Measurements from ENCODE around the gene LIFR.
"Not testable (repeated sequence)": the region's sequence is repeated elsewhere in the genome, so short reads cannot be mapped to it uniquely, and the experiment has no call there.

LIFR gene, protein sequence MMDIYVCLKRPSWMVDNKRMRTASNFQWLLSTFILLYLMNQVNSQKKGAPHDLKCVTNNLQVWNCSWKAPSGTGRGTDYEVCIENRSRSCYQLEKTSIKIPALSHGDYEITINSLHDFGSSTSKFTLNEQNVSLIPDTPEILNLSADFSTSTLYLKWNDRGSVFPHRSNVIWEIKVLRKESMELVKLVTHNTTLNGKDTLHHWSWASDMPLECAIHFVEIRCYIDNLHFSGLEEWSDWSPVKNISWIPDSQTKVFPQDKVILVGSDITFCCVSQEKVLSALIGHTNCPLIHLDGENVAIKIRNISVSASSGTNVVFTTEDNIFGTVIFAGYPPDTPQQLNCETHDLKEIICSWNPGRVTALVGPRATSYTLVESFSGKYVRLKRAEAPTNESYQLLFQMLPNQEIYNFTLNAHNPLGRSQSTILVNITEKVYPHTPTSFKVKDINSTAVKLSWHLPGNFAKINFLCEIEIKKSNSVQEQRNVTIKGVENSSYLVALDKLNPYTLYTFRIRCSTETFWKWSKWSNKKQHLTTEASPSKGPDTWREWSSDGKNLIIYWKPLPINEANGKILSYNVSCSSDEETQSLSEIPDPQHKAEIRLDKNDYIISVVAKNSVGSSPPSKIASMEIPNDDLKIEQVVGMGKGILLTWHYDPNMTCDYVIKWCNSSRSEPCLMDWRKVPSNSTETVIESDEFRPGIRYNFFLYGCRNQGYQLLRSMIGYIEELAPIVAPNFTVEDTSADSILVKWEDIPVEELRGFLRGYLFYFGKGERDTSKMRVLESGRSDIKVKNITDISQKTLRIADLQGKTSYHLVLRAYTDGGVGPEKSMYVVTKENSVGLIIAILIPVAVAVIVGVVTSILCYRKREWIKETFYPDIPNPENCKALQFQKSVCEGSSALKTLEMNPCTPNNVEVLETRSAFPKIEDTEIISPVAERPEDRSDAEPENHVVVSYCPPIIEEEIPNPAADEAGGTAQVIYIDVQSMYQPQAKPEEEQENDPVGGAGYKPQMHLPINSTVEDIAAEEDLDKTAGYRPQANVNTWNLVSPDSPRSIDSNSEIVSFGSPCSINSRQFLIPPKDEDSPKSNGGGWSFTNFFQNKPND

DNA sequence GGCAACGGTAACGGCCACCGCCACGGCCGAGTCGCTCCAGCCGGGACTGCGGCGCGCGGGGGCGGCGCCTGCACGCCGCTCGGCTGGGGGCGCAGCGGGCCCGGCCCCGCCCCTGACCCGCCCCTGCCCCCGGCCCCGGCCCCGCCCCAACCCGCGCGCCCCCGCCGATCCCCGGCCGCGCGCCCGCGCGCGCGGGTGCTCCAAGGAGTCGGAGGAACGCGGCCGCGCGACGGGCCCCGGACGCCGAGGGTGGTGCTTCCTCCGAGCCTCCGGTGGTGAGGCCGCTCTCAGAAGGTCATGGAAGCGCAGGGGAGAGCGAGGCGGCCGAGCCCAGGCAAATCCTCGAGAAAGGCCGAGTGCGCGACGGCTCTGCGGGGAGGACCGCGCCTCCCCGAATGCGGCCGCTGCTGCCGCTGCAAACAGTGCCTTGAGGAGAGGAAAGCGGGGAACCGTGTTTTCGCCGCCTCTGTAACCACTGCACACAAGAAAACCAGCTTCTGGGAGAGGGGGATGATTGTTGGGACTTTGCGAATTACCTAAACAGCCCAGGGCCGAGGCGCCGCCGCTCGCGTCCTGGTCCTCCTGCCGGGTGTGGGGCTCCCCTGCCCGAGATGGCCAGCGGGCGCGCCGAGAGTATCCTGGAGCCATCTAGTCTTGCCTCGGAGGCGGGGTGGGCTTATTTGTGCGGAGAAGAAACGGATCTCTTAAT is at the start of gene LIFR:
TSS of gene LIFR (minus strand) at position 48 of the 709 bp plus-strand sequence. CDS start 25,999 bp downstream, outside the sequence.
- DNase-seq = peak; percentile 51

DNA sequence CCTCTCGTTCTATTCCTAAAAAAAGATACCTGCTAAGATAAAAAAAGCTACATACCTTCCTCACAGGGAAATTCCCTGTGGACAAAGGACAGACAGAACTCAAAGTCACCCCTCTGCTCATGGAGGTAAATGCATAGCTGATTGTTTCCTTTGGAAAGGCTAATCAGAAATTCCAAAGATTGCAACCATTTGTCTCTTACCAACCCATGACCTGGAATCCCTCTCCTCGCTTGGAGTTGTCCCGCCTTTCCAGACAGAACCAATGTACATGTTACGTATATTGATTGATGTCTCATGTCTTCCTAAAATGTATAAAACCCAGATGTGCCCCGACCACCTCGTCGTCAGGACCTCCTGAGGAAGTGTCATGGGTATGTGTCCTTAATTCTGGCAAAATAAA is 49.2 kb upstream of the LIFR start:
- DNase-seq = no peak

DNA sequence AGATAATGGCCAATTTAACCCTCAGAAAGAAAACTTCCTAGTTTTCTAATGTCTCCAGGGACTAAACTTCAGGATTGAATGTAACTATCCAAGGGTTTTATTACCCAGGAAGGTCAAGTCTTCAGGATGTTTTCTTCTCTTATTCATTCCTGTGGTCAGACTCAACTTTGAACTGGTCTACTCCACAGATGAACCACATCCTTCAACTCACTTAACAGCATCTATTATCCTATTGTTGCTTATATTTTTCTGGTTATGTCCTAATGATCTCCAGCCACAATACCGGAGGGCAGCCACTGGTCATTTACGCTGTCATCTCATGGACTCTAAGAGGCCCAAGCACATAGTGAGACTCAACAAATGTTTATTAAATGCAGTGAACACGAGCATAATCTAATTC is 47.2 kb upstream of the LIFR start:
- no peak for DNase-seq

DNA sequence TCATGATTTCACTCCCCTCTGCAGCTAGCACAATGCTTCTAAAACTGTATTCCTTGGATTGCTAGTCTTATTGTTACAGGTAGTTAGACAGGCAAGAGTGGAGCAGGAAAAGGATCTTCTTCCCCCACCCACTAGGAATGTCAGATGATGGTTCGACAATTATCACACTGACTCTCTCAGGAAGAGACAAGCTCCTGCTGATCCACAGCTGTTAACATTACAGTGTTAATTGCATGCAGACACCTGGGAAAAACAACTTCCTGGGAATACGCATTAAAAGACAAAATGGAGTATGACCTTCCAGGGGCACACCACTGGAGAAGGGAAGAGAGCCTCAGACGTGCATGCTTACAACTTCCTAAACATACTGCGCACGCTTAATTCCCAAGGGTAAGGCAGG is 46.2 kb upstream of the LIFR start:
- DNase-seq = no peak

- DNase-seq = no peak
These were observed 45.4 kb upstream of the LIFR start for GRCh38 chr5:38601863-38602298.

DNA sequence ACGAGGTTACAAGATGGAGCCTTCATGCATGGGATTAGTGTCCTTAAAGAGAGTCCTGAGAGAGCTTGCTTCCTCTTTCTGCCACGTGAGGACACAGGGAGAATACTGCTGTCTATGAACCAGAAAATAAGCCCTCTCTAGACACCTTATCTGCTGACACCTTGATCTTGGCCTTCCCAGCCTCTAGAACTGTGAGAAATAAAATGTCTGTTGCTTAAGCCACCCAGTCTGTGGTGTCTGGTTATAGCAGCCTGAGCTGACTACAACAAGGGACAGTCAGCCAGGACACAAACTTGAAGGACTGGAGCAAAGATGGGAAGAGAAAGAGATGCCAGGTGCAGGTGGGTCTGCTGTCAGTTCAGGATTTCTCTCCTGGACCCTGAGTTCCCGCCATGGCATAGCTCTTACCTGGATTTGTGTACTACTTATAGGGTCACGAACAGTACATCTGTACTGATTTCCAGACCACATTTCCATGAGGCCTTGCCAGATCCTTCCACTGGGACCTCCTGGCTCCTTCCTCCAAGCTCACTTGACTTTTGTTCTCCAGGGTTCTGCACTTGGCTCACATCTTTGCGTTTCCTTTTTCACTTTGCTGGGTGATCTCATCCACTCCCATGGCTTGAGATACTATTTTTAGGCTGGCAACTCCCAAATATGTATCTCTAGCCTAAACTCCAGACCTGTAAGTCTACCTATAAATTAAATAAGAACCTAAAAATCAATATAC is 44.9 kb upstream of the LIFR start:
- no peak for DNase-seq

DNA sequence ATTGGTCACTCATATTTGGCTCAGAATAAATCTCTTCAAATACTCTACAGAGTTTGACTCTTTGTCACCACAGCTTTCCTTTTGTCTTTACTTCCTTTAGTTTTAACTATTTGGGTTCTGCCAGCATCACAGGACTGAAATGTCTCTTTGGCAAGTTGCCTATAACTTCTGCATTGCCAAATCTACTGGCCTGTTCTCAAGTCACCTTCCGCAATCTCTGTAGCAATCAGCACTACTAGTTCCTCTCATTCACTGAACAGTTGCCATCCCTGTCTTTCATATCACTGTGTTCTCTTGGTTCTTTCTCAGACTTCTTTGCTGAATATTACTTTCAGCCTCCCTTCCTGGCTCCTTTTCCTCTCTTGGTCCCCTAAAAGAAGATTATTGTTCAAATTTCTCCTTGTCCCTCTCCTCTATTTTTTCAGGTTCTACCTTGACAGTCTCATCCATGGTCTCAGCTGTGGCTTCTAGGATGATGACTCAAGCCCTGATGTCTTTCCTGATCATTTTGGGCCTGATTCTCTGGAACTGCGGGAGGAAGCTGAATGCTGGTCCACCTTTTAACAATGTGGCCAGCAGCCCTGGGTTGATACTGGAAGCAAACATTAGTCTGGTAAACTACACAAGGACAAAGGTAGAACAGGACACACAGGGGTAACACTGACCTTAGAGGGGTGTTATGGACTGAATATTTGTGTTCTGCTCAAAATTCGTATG is 44.0 kb upstream of the LIFR start:
- DNase-seq = peak; percentile 25

GRCh38 chr5:38599751-38600150 is 43.3 kb upstream of the LIFR start:
- not testable (repeated sequence) for DNase-seq

GRCh38 chr5:38598994-38599617 is 42.7 kb upstream of the LIFR start:
- no peak for DNase-seq

GRCh38 chr5:38598296-38598993 is 42.0 kb upstream of the LIFR start:
- no peak for DNase-seq

DNA sequence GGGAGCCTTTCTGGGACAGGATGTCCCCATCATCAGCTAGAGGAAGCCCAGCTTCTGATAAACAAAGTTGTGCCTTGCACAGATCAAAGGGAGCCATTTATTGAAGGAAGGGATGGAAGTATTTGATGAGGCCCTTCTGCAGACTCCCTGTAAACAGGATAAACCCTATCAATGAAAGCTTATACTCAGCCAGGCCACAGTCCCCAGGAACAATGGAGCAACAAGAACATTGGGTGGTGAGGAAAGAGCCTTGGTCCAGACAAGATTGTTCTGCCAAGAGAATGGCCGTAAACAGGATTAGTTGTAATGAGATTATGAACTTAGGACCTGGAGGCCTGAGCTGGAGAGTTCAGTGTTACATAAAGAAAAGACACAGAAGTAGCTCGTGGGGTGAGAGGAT is 40.5 kb upstream of the LIFR start:
- DNase-seq = no peak

DNA sequence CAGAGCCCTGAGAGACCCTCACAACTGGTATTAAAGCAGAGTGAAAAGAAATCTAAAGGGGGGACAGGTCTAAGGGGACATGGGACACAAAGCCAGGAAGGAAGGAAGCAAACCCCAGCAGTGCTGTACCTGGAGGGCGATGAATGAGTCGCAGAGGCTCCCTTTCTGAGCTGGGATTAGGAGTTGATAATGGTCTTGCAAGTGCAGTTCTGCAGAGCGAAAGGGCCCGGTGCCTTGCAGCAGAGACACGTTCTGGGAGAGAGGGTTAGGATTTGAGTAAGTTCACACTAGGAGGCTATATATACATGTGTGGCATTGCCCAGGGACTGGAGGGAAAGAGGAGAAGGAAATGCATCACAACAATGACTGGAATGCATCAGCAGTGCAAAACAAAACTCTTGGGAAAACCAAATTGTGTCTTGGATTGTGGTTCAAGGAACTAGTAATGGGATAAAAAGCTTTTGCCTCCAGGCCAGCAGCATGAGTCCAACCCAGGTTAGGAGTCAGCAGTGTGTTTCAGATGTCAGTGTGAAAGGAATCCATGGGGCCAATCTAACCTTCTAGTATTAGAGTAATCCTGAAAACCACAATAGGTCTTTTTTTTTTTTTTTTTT is 38.8 kb upstream of the LIFR start:
- DNase-seq = no peak

DNA sequence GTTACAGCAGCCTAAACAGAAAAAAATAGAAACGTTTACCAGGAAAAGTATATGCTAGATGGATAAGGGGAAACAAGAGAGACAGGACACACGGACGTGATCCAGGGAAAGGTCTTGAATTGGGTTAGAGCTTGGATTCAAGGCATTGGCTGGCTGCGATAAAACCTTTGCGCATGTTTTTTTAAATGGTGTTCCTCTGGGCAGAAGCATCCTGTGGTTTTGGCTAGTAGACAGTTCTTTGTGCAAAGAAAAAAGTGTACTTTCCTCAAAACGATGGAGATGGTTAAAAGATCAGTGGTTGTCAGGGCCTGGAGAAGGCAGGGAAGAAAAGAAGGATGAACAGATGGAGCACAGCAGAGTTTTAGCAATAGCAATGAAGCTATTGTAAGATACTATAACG is 37.5 kb upstream of the LIFR start:
- no peak for DNase-seq

- no peak for DNase-seq
These were observed 35.0 kb upstream of the LIFR start for GRCh38 chr5:38591523-38591849.

DNA sequence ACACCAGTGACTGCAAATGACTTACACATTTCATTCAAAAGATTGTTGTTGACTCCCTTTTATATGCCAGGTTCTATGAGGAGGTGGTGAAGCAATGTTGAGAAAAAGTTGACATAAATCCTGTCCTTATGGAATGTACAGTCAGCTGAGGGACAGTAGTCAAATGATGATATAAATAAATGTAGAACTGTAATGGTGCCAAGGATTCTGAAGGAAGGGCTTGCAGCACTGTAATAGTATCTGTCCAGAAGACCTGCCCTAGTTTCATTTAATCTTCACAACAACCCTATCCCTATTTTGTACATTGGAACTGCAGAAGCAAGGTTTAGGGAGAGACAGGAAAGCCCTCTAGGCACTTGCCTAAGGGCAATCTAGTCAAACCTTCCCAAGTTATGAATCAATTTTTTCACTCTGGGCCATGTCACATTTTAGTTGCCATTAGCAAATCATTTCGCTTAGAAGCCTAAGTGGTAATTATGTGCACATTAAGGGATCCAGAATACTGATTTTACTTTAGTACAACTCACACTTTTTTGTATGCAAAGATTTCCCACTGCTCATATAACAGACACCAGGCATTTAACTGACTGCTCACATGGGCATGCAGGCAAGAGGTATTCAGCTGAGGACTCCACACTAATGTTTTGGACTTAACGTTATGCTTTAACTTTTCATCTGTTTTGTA is 34.5 kb upstream of the LIFR start:
- DNase-seq = no peak

GRCh38 chr5:38589629-38590028 is 33.2 kb upstream of the LIFR start:
- no peak for DNase-seq

DNA sequence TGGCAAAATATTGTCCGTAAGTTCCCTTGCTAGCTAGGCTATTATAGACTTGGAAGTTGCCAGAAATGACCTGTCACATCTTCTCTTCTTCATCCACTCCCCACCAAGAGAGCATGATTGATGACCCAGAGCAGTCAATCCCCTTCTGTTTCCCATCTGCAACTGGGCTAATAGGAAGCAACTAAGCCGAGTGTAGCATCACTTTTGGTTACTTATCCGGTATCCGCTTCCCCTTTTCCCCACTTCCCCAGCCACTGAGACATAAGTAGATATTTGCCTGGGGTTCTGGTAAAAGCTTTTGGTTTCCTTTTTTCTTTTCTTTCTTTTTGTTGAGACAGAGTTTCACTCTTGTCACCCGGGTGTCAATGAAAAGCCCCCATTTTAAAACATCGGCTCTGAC is 29.4 kb upstream of the LIFR start:
- DNase-seq = peak; percentile 15

DNA sequence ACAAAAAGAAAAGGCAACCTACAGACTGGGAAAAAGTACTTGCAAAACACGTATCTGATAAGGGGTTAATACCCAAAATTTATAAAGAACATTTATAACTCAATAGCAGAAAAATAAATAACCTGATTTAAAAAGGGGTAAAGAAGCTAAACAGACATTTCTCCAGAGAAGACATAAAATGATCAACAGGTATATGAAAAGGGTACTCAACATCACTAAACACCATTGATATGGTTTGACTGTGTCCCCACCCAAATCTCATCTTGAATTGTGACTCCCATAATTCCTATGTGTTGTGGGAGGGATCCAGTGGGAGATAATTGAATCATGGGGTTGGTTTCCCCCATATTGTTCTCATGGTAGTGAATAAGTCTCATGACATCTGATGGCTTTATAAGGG is 27.1 kb upstream of the LIFR start:
- no peak for DNase-seq

DNA sequence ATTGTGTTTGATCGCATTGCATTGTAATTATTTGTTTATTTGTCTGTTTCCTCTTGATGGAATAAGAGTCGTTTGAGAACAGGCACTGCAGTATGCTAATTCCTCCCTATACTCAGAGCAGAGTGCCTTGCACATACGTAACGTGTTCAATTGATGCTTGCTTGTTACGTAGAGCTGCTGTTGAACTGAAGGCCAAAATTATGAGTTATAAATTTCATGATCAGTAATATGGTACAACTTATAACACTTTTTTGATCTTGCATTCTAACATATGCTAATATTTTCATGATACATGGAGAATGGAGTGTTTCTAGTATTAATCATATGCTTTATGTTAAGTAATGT is 26.5 kb upstream of the LIFR start:
- DNase-seq = no peak

Measured in hematopoietic multipotent progenitor cell treated with erythropoietin and hydrocortisone succinate and interleukin-3 and kit ligand, for 4 days (in vitro differentiated cells).